ENCODE measurements around the gene SBF2. TPM values are rescaled to one million over a fixed set of nuclear protein-coding genes. Genes with fewer than 3 reads are reported as not detected.

SBF2 gene
- total and polyA plus RNA-seq, 2 donors (not counting 1 experiment from before 2014, with no cell fraction given), result 5.6 to 17.7 TPM

DNA sequence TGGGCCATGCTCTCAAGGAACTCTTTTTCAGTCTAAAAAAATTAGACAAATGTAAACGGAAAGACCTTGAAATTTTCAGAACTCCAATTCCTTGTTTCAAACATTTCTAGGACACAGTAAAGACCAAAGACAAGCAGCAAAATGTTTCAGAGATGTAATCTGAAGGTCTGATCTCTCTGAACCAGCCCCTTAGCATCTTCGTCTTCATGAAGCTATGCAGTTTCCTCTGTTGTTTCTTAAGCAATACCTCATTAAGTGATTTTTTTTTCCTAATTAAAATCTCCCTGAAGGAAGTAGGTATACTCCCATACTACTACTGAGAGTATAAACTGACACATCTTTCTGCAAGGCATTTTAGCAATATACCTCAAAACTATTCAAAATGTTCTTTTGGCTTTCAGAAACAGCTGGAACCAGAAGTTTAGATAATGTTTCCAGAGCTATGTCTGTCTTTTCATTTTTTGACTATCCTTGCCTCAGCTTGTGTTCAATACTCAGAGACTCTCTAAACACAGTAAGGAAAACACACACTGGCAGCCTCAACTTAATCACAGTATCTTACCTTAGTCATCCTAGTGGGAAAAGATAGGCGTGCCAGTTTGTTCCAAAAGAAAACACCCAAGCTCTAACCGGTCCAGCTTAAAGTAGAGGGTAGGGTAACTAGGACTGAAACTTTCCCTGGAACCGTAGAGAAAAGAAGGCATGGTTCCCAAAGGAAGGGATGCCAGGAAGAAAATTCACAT, 25.1 kb downstream of the SBF2 start:
- Histone ChIP-seq H3K27ac (ENCODE audit: low read length in 2 of 2) (no peak overlapping the region), H4K20me1 (ENCODE audit: control insufficient read depth, insufficient read depth, low read length, poor library complexity, severe bottlenecking) (no peaks in the 10 kb centered on the region), H3K4me3 (ENCODE audit: control extremely low read depth in 1 of 5, extremely low read depth in 1 of 5, insufficient read depth in 1 of 5, low read depth in 2 of 5, low read length in 4 of 5) (no peak overlapping the region), H2AFZ (ENCODE audit: insufficient read depth, low read depth, low read length, poor library complexity, severe bottlenecking) (no peak overlapping the region), H3K27me3 (replicated peaks in 1 of 4; ENCODE audit: control extremely low read depth in 1 of 4, control insufficient read depth in 3 of 4, insufficient read depth in 4 of 4, low read length in 3 of 4) (no peaks in the 10 kb centered on the region), H3K4me1 (ENCODE audit: control insufficient read depth in 2 of 2, insufficient read depth in 2 of 2, low read length in 2 of 2) (peaks cover 0 to 3% of the 10 kb centered on the region in 2 donors), H3K36me3 (replicated peaks in 1 of 2; ENCODE audit: control extremely low read depth in 1 of 2, control insufficient read depth in 1 of 2, extremely low read depth in 1 of 2, insufficient read depth in 2 of 2, low read length in 1 of 2) (no peaks in the 10 kb centered on the region), H3K4me2 (replicated peaks; ENCODE audit: low read depth, low read length, poor library complexity, severe bottlenecking) (no peak overlapping the region), H3K9ac (ENCODE audit: low read length) (no peak overlapping the region), H3K79me2 (ENCODE audit: control insufficient read depth, insufficient read depth, low read length) (no peaks in the 10 kb centered on the region), H3K9me3 (ENCODE audit: control extremely low read depth in 1 of 3, control insufficient read depth in 2 of 3, insufficient read depth in 1 of 3, low read length in 2 of 3) (no peaks in the 10 kb centered on the region)
- ChIA-PET CTCF (interaction anchor here (0.8 kb wide), 1 partner anchor 10 kb away, joined by 3 read pairs; no protein-coding TSS in a partner anchor), POLR2A (no interaction called here)
- ATAC-seq (ENCODE audit: low read depth) (no peak), DNase-seq (no peak)
- Mint-ChIP-seq H3K27me3 (peaks cover 13% of the 10 kb centered on the region), H3K9me3 (ENCODE audit: insufficient read depth) (no peaks in the 10 kb centered on the region), H3K4me1 (no peaks in the 10 kb centered on the region), H3K4me3 (no peak overlapping the region), H3K27ac (no peak overlapping the region)
- intact Hi-C loops (cut with micrococcal nuclease), result no loop called here
- WGBS (ENCODE audit: insufficient coverage), result no CpG with 5 or more reads among the region's 5 CpGs
- TF ChIP-seq, protein P1, sequence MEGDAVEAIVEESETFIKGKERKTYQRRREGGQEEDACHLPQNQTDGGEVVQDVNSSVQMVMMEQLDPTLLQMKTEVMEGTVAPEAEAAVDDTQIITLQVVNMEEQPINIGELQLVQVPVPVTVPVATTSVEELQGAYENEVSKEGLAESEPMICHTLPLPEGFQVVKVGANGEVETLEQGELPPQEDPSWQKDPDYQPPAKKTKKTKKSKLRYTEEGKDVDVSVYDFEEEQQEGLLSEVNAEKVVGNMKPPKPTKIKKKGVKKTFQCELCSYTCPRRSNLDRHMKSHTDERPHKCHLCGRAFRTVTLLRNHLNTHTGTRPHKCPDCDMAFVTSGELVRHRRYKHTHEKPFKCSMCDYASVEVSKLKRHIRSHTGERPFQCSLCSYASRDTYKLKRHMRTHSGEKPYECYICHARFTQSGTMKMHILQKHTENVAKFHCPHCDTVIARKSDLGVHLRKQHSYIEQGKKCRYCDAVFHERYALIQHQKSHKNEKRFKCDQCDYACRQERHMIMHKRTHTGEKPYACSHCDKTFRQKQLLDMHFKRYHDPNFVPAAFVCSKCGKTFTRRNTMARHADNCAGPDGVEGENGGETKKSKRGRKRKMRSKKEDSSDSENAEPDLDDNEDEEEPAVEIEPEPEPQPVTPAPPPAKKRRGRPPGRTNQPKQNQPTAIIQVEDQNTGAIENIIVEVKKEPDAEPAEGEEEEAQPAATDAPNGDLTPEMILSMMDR (IDR thresholded peaks at IDR 0.05), result no peak
- TF ChIP-seq EZH2 (IDR thresholded peaks at IDR 0.05; ENCODE audit: borderline replicate concordance, insufficient read depth, low read depth, low read length, poor library complexity, severe bottlenecking), result no peak

DNA sequence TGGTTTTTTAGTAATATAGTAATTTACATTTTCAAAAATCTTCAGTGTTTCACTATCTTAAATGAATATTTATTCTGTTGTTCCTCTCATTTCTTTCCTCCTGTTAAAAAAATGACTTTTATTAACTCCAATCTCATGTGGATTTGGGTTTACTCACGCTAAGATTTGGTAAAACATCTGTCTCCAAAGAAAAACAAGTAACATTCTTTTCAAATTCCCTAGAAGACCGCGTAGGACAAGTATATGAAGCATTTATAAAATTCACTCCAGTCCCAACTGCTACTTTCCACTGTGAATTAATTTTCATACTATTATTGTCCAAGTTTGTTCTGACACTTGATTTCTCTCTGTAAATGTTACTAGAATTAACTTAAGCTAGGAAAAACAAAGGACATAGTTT, 26.2 kb downstream of the SBF2 start:
- no peaks in the 10 kb centered on the region for H3K9me3 ChIP-seq (ENCODE audit: control extremely low read depth in 1 of 3, control insufficient read depth in 2 of 3, insufficient read depth in 1 of 3, low read length in 2 of 3)
- Mint-ChIP-seq H3K4me3 (no peak overlapping the region), H3K27me3 (peaks cover 13% of the 10 kb centered on the region), H3K4me1 (no peaks in the 10 kb centered on the region), H3K9me3 (ENCODE audit: insufficient read depth) (no peaks in the 10 kb centered on the region), H3K27ac (no peak overlapping the region)
- intact Hi-C loops (cut with micrococcal nuclease), result no loop called here
- ChIA-PET CTCF (no interaction called here), POLR2A (no interaction called here)
- no peak overlapping the region for H3K9ac ChIP-seq (ENCODE audit: low read length)
- no peaks in the 10 kb centered on the region for H3K27me3 ChIP-seq (replicated peaks in 1 of 4; ENCODE audit: control extremely low read depth in 1 of 4, control insufficient read depth in 3 of 4, insufficient read depth in 4 of 4, low read length in 3 of 4)
- H3K79me2 ChIP-seq (ENCODE audit: control insufficient read depth, insufficient read depth, low read length), result no peaks in the 10 kb centered on the region
- H4K20me1 ChIP-seq (ENCODE audit: control insufficient read depth, insufficient read depth, low read length, poor library complexity, severe bottlenecking), result no peaks in the 10 kb centered on the region
- WGBS (ENCODE audit: insufficient coverage), result no CpG with 5 or more reads among the region's 3 CpGs
- DNase-seq (no peak), ATAC-seq (ENCODE audit: low read depth) (no peak)
- H3K4me1 ChIP-seq (ENCODE audit: control insufficient read depth in 2 of 2, insufficient read depth in 2 of 2, low read length in 2 of 2), result no peaks in the 10 kb centered on the region
- H3K27ac ChIP-seq (ENCODE audit: low read length in 2 of 2), result no peak overlapping the region
- H2AFZ ChIP-seq (ENCODE audit: insufficient read depth, low read depth, low read length, poor library complexity, severe bottlenecking), result no peak overlapping the region
- no peak overlapping the region for H3K4me3 ChIP-seq (ENCODE audit: control extremely low read depth in 1 of 5, extremely low read depth in 1 of 5, insufficient read depth in 1 of 5, low read depth in 2 of 5, low read length in 4 of 5)
- TF ChIP-seq, protein P1 (IDR thresholded peaks at IDR 0.05), result no peak
- TF ChIP-seq EZH2 (IDR thresholded peaks at IDR 0.05; ENCODE audit: borderline replicate concordance, insufficient read depth, low read depth, low read length, poor library complexity, severe bottlenecking), result no peak
- no peak overlapping the region for H3K4me2 ChIP-seq (replicated peaks; ENCODE audit: low read depth, low read length, poor library complexity, severe bottlenecking)
- no peaks in the 10 kb centered on the region for H3K36me3 ChIP-seq (replicated peaks in 1 of 2; ENCODE audit: control extremely low read depth in 1 of 2, control insufficient read depth in 1 of 2, extremely low read depth in 1 of 2, insufficient read depth in 2 of 2, low read length in 1 of 2)

Measured in B cell (primary cell).